ENCODE measurements around the gene STX7.

The STX7 gene

DNA sequence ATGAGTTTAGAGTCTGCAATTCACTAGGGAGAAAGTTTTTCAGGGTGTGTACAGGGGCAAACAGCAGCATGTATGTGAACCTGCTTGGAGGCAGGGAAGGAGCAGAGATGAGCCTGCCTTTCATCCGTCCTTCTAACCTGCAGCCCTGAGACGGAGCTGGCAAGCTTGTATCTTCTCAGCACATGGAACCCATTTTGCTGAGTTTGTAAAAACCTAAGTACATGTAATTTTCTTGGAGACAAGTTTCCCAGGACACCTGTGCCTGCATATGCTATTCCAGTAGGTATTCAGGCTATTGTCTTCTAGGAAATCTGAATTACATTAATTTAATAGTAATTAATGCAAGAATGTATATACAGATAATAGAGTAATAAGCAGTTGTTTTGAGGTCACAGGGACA lies 82.8 kb downstream of the STX7 start:
- no CpG with 5 or more reads among the region's 2 CpGs for WGBS, 2 donors (ENCODE audit: extremely low coverage in 2 of 2, insufficient read length in 2 of 2, insufficient replicate concordance in 1 of 2)
- H3K4ac ChIP-seq (ENCODE audit: low read length): no peak overlapping the region
- no peaks in the 10 kb centered on the region for H3K27me3 ChIP-seq (ENCODE audit: control insufficient read depth in 3 of 3, insufficient read depth in 3 of 3, low read depth in 1 of 3, low read length in 3 of 3)
- no peak for DNase-seq (ENCODE audit: low spot score)
- no peak overlapping the region for H3K4me2 ChIP-seq (ENCODE audit: insufficient read depth, low read length, poor library complexity, severe bottlenecking)
- H3K79me1 ChIP-seq (ENCODE audit: low read depth, low read length): no peaks in the 10 kb centered on the region
- H4K91ac ChIP-seq (ENCODE audit: low read depth, low read length, poor library complexity): no peak overlapping the region
- H3K9ac ChIP-seq (ENCODE audit: low read depth, low read length, poor library complexity): no peak overlapping the region
- no peak overlapping the region for H2BK5ac ChIP-seq (ENCODE audit: low read length)
- no peaks in the 10 kb centered on the region for H3K36me3 ChIP-seq (replicated peaks in 1 of 2; ENCODE audit: control insufficient read depth in 2 of 2, insufficient read depth in 2 of 2, low read length in 2 of 2)
- no peak overlapping the region for H2BK120ac ChIP-seq (ENCODE audit: low read depth, low read length)
- H3K4me1 ChIP-seq (ENCODE audit: control insufficient read depth in 2 of 2, insufficient read depth in 1 of 2, low read depth in 1 of 2, low read length in 2 of 2): no peaks in the 10 kb centered on the region
- no peak overlapping the region for H2AK5ac ChIP-seq (ENCODE audit: low read depth, low read length)
- no peak overlapping the region for H3K18ac ChIP-seq (ENCODE audit: low read length)
- no peak overlapping the region for H2BK15ac ChIP-seq (ENCODE audit: low read length)
- H2BK12ac ChIP-seq (ENCODE audit: low read length): no peak overlapping the region
- H3K23ac ChIP-seq (ENCODE audit: low read depth, low read length, poor library complexity): no peak overlapping the region
- H3K14ac ChIP-seq (ENCODE audit: low read length): no peak overlapping the region
- H4K8ac ChIP-seq (ENCODE audit: low read depth, low read length): no peak overlapping the region
- H2AFZ ChIP-seq (ENCODE audit: low read length): no peak overlapping the region
- H3K9me3 ChIP-seq (replicated peaks in 1 of 2; ENCODE audit: control insufficient read depth in 2 of 2, insufficient read depth in 1 of 2, low read depth in 1 of 2, low read length in 2 of 2): no peaks in the 10 kb centered on the region
- no peak overlapping the region for H3K27ac ChIP-seq (replicated peaks; ENCODE audit: low read length)
- H3K4me3 ChIP-seq (ENCODE audit: low read length in 2 of 2): no peak overlapping the region

DNA sequence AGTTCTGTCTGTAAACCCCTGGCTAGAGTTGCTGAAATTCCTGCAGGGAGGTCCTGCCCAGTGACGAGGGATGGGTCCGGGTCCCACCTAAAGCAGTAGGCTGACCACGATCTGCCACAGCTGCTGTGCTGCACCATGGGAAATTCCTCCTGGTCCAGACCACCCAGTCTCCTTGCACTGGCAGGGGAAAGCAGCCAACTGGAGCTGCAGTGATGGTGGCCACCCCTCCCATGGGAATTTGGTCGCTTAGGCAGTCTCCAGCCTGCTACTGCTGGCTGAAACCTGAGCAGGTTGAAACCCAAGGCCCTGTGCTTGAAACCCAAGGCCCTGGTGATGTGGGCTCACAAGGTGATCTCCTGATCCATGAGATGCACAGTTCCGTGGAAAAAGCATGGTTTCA lies 87.7 kb downstream of the STX7 start:
- no CpG with 5 or more reads among the region's 5 CpGs for WGBS, 2 donors (ENCODE audit: extremely low coverage in 2 of 2, insufficient read length in 2 of 2, insufficient replicate concordance in 1 of 2)
- no peak overlapping the region for H3K23ac ChIP-seq (ENCODE audit: low read depth, low read length, poor library complexity)
- no peak overlapping the region for H2BK12ac ChIP-seq (ENCODE audit: low read length)
- H3K4me3 ChIP-seq (ENCODE audit: low read length in 2 of 2): no peak overlapping the region
- H3K4me2 ChIP-seq (ENCODE audit: insufficient read depth, low read length, poor library complexity, severe bottlenecking): no peak overlapping the region
- no peak overlapping the region for H3K27ac ChIP-seq (replicated peaks; ENCODE audit: low read length)
- no peaks in the 10 kb centered on the region for H3K4me1 ChIP-seq (ENCODE audit: control insufficient read depth in 2 of 2, insufficient read depth in 1 of 2, low read depth in 1 of 2, low read length in 2 of 2)
- H3K4ac ChIP-seq (ENCODE audit: low read length): no peak overlapping the region
- H3K79me1 ChIP-seq (ENCODE audit: low read depth, low read length): no peaks in the 10 kb centered on the region
- H4K91ac ChIP-seq (ENCODE audit: low read depth, low read length, poor library complexity): no peak overlapping the region
- H2AK5ac ChIP-seq (ENCODE audit: low read depth, low read length): no peak overlapping the region
- no peak overlapping the region for H2BK15ac ChIP-seq (ENCODE audit: low read length)
- H2BK5ac ChIP-seq (ENCODE audit: low read length): no peak overlapping the region
- H3K9me3 ChIP-seq (replicated peaks in 1 of 2; ENCODE audit: control insufficient read depth in 2 of 2, insufficient read depth in 1 of 2, low read depth in 1 of 2, low read length in 2 of 2): no peaks in the 10 kb centered on the region
- no peaks in the 10 kb centered on the region for H3K36me3 ChIP-seq (replicated peaks in 1 of 2; ENCODE audit: control insufficient read depth in 2 of 2, insufficient read depth in 2 of 2, low read length in 2 of 2)
- H3K9ac ChIP-seq (ENCODE audit: low read depth, low read length, poor library complexity): no peak overlapping the region
- no peak overlapping the region for H2BK120ac ChIP-seq (ENCODE audit: low read depth, low read length)
- no peak overlapping the region for H4K8ac ChIP-seq (ENCODE audit: low read depth, low read length)
- no peaks in the 10 kb centered on the region for H3K27me3 ChIP-seq (ENCODE audit: control insufficient read depth in 3 of 3, insufficient read depth in 3 of 3, low read depth in 1 of 3, low read length in 3 of 3)
- DNase-seq (ENCODE audit: low spot score): no peak
- no peak overlapping the region for H3K18ac ChIP-seq (ENCODE audit: low read length)
- no peak overlapping the region for H2AFZ ChIP-seq (ENCODE audit: low read length)
- no peak overlapping the region for H3K14ac ChIP-seq (ENCODE audit: low read length)

DNA sequence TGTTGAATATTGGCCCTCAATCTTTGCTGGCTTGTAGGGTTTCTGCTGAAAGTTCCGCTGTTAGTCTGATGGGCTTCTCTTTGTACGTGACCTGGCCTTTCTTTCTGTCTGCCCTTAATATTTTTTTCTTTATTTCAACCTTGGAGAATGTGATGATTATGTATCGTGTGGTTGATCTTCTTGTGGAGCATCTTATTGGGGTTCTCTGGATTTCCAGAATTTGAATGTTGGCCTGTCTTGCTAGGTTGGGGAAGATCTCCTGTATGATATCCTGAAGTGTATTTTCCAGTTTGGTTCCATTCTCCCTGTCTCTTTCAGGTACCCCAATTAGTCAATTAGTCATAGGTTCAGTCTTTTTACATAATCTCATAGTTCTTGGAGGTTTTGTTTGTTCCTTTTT lies 89.1 kb downstream of the STX7 start:
- no peak overlapping the region for H3K23ac ChIP-seq (ENCODE audit: low read depth, low read length, poor library complexity)
- H2AFZ ChIP-seq (ENCODE audit: low read length): no peak overlapping the region
- H3K27me3 ChIP-seq (ENCODE audit: control insufficient read depth in 3 of 3, insufficient read depth in 3 of 3, low read depth in 1 of 3, low read length in 3 of 3): no peaks in the 10 kb centered on the region
- H4K8ac ChIP-seq (ENCODE audit: low read depth, low read length): no peak overlapping the region
- no peak overlapping the region for H3K18ac ChIP-seq (ENCODE audit: low read length)
- H4K91ac ChIP-seq (ENCODE audit: low read depth, low read length, poor library complexity): no peak overlapping the region
- no peak overlapping the region for H2BK15ac ChIP-seq (ENCODE audit: low read length)
- no peak overlapping the region for H3K4ac ChIP-seq (ENCODE audit: low read length)
- H2BK12ac ChIP-seq (ENCODE audit: low read length): no peak overlapping the region
- H3K79me1 ChIP-seq (ENCODE audit: low read depth, low read length): no peaks in the 10 kb centered on the region
- H3K9ac ChIP-seq (ENCODE audit: low read depth, low read length, poor library complexity): no peak overlapping the region
- no peak for DNase-seq (ENCODE audit: low spot score)
- H3K4me3 ChIP-seq (ENCODE audit: low read length in 2 of 2): no peak overlapping the region
- no peak overlapping the region for H3K27ac ChIP-seq (replicated peaks; ENCODE audit: low read length)
- no peak overlapping the region for H2BK120ac ChIP-seq (ENCODE audit: low read depth, low read length)
- no peak overlapping the region for H3K4me2 ChIP-seq (ENCODE audit: insufficient read depth, low read length, poor library complexity, severe bottlenecking)
- no peaks in the 10 kb centered on the region for H3K9me3 ChIP-seq (replicated peaks in 1 of 2; ENCODE audit: control insufficient read depth in 2 of 2, insufficient read depth in 1 of 2, low read depth in 1 of 2, low read length in 2 of 2)
- no peak overlapping the region for H3K14ac ChIP-seq (ENCODE audit: low read length)
- H2BK5ac ChIP-seq (ENCODE audit: low read length): no peak overlapping the region
- no peaks in the 10 kb centered on the region for H3K36me3 ChIP-seq (replicated peaks in 1 of 2; ENCODE audit: control insufficient read depth in 2 of 2, insufficient read depth in 2 of 2, low read length in 2 of 2)
- WGBS, 2 donors (ENCODE audit: extremely low coverage in 2 of 2, insufficient read length in 2 of 2, insufficient replicate concordance in 1 of 2): no CpG with 5 or more reads among the region's 3 CpGs
- no peak overlapping the region for H2AK5ac ChIP-seq (ENCODE audit: low read depth, low read length)
- H3K4me1 ChIP-seq (ENCODE audit: control insufficient read depth in 2 of 2, insufficient read depth in 1 of 2, low read depth in 1 of 2, low read length in 2 of 2): no peaks in the 10 kb centered on the region

GRCh38 chr6:132418235-132418965 lies 94.5 kb downstream of the STX7 start:
- peaks cover 0 to 2% of the 10 kb centered on the region in 2 donors for H3K4me1 ChIP-seq (ENCODE audit: control insufficient read depth in 2 of 2, insufficient read depth in 1 of 2, low read depth in 1 of 2, low read length in 2 of 2)
- no peak overlapping the region for H3K23ac ChIP-seq (ENCODE audit: low read depth, low read length, poor library complexity)
- no peaks in the 10 kb centered on the region for H3K36me3 ChIP-seq (replicated peaks in 1 of 2; ENCODE audit: control insufficient read depth in 2 of 2, insufficient read depth in 2 of 2, low read length in 2 of 2)
- H3K14ac ChIP-seq (ENCODE audit: low read length): no peak overlapping the region
- no peaks in the 10 kb centered on the region for H3K79me1 ChIP-seq (ENCODE audit: low read depth, low read length)
- H4K91ac ChIP-seq (ENCODE audit: low read depth, low read length, poor library complexity): no peak overlapping the region
- H3K4me3 ChIP-seq (ENCODE audit: low read length in 2 of 2): no peak overlapping the region
- H3K4ac ChIP-seq (ENCODE audit: low read length): no peak overlapping the region
- no peak overlapping the region for H2BK5ac ChIP-seq (ENCODE audit: low read length)
- H2AK5ac ChIP-seq (ENCODE audit: low read depth, low read length): no peak overlapping the region
- no peaks in the 10 kb centered on the region for H3K27me3 ChIP-seq (ENCODE audit: control insufficient read depth in 3 of 3, insufficient read depth in 3 of 3, low read depth in 1 of 3, low read length in 3 of 3)
- H3K9me3 ChIP-seq (replicated peaks in 1 of 2; ENCODE audit: control insufficient read depth in 2 of 2, insufficient read depth in 1 of 2, low read depth in 1 of 2, low read length in 2 of 2): no peaks in the 10 kb centered on the region
- no peak overlapping the region for H3K27ac ChIP-seq (replicated peaks; ENCODE audit: low read length)
- H4K8ac ChIP-seq (ENCODE audit: low read depth, low read length): no peak overlapping the region
- no peak for DNase-seq (ENCODE audit: low spot score)
- H2AFZ ChIP-seq (ENCODE audit: low read length): no peak overlapping the region
- H3K18ac ChIP-seq (ENCODE audit: low read length): no peak overlapping the region
- H2BK12ac ChIP-seq (ENCODE audit: low read length): no peak overlapping the region
- no peak overlapping the region for H3K4me2 ChIP-seq (ENCODE audit: insufficient read depth, low read length, poor library complexity, severe bottlenecking)
- WGBS, 2 donors (ENCODE audit: extremely low coverage in 2 of 2, insufficient read length in 2 of 2, insufficient replicate concordance in 1 of 2): no CpG with 5 or more reads among the region's 6 CpGs
- no peak overlapping the region for H2BK120ac ChIP-seq (ENCODE audit: low read depth, low read length)
- no peak overlapping the region for H2BK15ac ChIP-seq (ENCODE audit: low read length)
- H3K9ac ChIP-seq (ENCODE audit: low read depth, low read length, poor library complexity): no peak overlapping the region
